A549 (cell line): ENCODE results near the gene SLC29A4. TPM values are rescaled to one million over a fixed set of nuclear protein-coding genes. Genes with fewer than 3 reads are reported as not detected.
"Not testable (repeated sequence)": the region's sequence is repeated elsewhere in the genome, so short reads cannot be mapped to it uniquely, and the experiment has no call there.

Experiments used
- ATAC-seq, 2 experiments: fragments of 200-7000 bp in 1 of 2; fragments of >200 bp in 1 of 2; cut with Nextera tagmentation in 1 of 2; cut with Tn5 transposase in 1 of 2; 3 replicates each; pipeline versions ENCODE4 v1.8.0 to v1.9.1; 2018 to 2020; ENCODE audit warnings: mild to moderate bottlenecking in 1 of 2, moderate library complexity in 1 of 2
- CTCF ChIA-PET: fragments of 300-600 bp; sonication (Branson Sonifier 250); formaldehyde crosslinking; extraction: SDS; loops from one replicate; lab custom pipeline; 2021; ENCODE audit warnings: antibody characterized with exemption, inconsistent platforms; lab: Yijun Ruan, JAX
- POLR2A ChIA-PET: fragments of 350-600 bp; formaldehyde crosslinking; extraction: SDS; loops from one replicate; lab custom pipeline; 2021; ENCODE audit warnings: antibody characterized with exemption, inconsistent platforms; lab: Yijun Ruan, JAX
- DNase-seq, 2 experiments: peaks; one replicate each; pipeline versions ENCODE4 v3.0.0 to v3.0.0-alpha.2; 2011 to 2016; ENCODE audit warnings: low read depth in 1 of 2, low spot score in 1 of 2
- FAIRE-seq: peaks from 2 replicates; lab custom pipeline; 2011; peaks lifted over from hg19 to GRCh38; lab: Jason Lieb, UNC
- H3K27ac ChIP-seq, 2 experiments: fragments of >200 bp; sonication (Bioruptor Twin); formaldehyde crosslinking; 3 replicates each; pipeline ENCODE4 v1.5.1; 2016 to 2017
- H3K4me1 ChIP-seq: fragments of >200 bp; sonication (Bioruptor Twin); formaldehyde crosslinking; 3 replicates; pipeline ENCODE4 v1.6.1; 2016
- H3K4me2 ChIP-seq: fragments of >200 bp; sonication (Bioruptor Twin); formaldehyde crosslinking; 3 replicates; pipeline ENCODE4 v1.6.1; 2016
- H3K4me3 ChIP-seq: fragments of >200 bp; sonication (Bioruptor Twin); formaldehyde crosslinking; 3 replicates; pipeline ENCODE4 v1.5.1; 2016
- H3K9me3 ChIP-seq: fragments of >200 bp; sonication (Bioruptor Twin); formaldehyde crosslinking; 3 replicates; pipeline ENCODE4 v1.6.1; 2016
- BHLHE40 ChIP-seq: IDR thresholded peaks from 2 replicates; pipeline ENCODE4 v1.6.1; 2012; ENCODE audit warnings: low read depth, low read length, inconsistent platforms
- FOSL2 ChIP-seq, 2 experiments: fragments of 450-650 bp in 1 of 2; fragments of >200 bp in 1 of 2; sonication (Bioruptor Twin) in 1 of 2; formaldehyde crosslinking; IDR thresholded peaks; 2 replicates each; pipeline versions ENCODE4 v1.5.0 to v1.6.1; 2016 to 2020; ENCODE audit warnings: mild to moderate bottlenecking in 1 of 2, moderate library complexity in 1 of 2
- GATA3 ChIP-seq: IDR thresholded peaks from 2 replicates; pipeline ENCODE4 v1.6.1; 2012; ENCODE audit warnings: borderline replicate concordance
- HDAC2 ChIP-seq: fragments of 200-600 bp; sonication (generic); IDR thresholded peaks from 2 replicates; pipeline ENCODE4 v1.6.1; 2016
- HMGXB4 ChIP-seq: fragments of 250-450 bp; sonication (Bioruptor Pico); IDR thresholded peaks from 2 replicates; pipeline ENCODE4 v1.5.0; 2021; ENCODE audit warnings: mild to moderate bottlenecking, moderate library complexity, borderline replicate concordance
- KDM1A ChIP-seq: fragments of 200-600 bp; sonication (generic); IDR thresholded peaks from 2 replicates; pipeline ENCODE4 v1.6.1; 2016; ENCODE audit warnings: low read depth, mild to moderate bottlenecking
- MYC ChIP-seq: IDR thresholded peaks from 2 replicates; pipeline ENCODE4 v1.6.1; 2012; ENCODE audit warnings: mild to moderate bottlenecking, inconsistent platforms, low read length, improper control_type of control experiment, borderline replicate concordance
- NR3C1 ChIP-seq: fragments of >200 bp; sonication (Bioruptor Twin); formaldehyde crosslinking; IDR thresholded peaks from 3 replicates; pipeline ENCODE4 v1.6.1; 2017
- POLR2AphosphoS2 ChIP-seq: conservative IDR thresholded peaks from 2 replicates; pipeline ENCODE4 v1.6.1; 2012; ENCODE audit warnings: low read length, improper control_type of control experiment, inconsistent platforms
- RAD21 ChIP-seq, 2 experiments: fragments of >200 bp in 1 of 2; sonication (Bioruptor Twin) in 1 of 2; formaldehyde crosslinking in 1 of 2; IDR thresholded peaks in 1 of 2; conservative IDR thresholded peaks in 1 of 2; 2 replicates in 1 of 2; 3 replicates in 1 of 2; pipeline ENCODE4 v1.6.1; 2012 to 2018; ENCODE audit warnings: inconsistent platforms in 1 of 2
- RARB ChIP-seq: fragments of 250-450 bp; sonication (Bioruptor Pico); IDR thresholded peaks from 2 replicates; pipeline ENCODE4 v1.8.0; 2021; ENCODE audit warnings: mild to moderate bottlenecking, moderate library complexity
- REST ChIP-seq: fragments of 200-600 bp; sonication (generic); IDR thresholded peaks from 2 replicates; pipeline ENCODE4 v1.6.1; 2016; ENCODE audit warnings: antibody characterized with exemption, mild to moderate bottlenecking, moderate library complexity
- SMC3 ChIP-seq: fragments of >200 bp; sonication (Bioruptor Twin); formaldehyde crosslinking; IDR thresholded peaks from 3 replicates; pipeline ENCODE4 v1.6.1; 2018; ENCODE audit warnings: inconsistent platforms
- TP53 ChIP-seq: fragments of 250-450 bp; sonication (Bioruptor Pico); IDR thresholded peaks from 2 replicates; pipeline ENCODE4 v1.5.0; 2021; ENCODE audit warnings: mild to moderate bottlenecking, moderate library complexity
- ZFP36 ChIP-seq: fragments of 450-650 bp; IDR thresholded peaks from 2 replicates; pipeline ENCODE4 v1.6.1; 2014; ENCODE audit warnings: borderline replicate concordance; ENCODE audit not compliant: partially characterized antibody
- WGBS: methylation state at CpG from one replicate; pipeline ENCODE4 v1.1.6; 2017; ENCODE audit errors: missing lambda C conversion rate; 5-methylcytosine and 5-hydroxymethylcytosine counted together
- polyA plus RNA-seq, 4 experiments: library from polyadenylated mRNA; depleted of rRNA in 3 of 4; stranded (reverse); fragments of >200 nt; fragmentation: RNase III in 1 of 4; extraction: RNeasy Plus Mini Kit Qiagen cat#74134 plus additional on column Dnase treatment in 1 of 4; gene quantifications; 2 replicates in 3 of 4; 3 replicates in 1 of 4; pipeline ENCODE4 v1.2.3, GENCODE V29; 2011 to 2017
- TF ChIP-seq, protein P1 (sequence below): fragments of >200 bp; sonication (Bioruptor Twin); formaldehyde crosslinking; IDR thresholded peaks from 2 replicates; pipeline ENCODE4 v1.6.1; 2016
- TF ChIP-seq, protein P2 (sequence below): IDR thresholded peaks from 2 replicates; pipeline ENCODE4 v1.6.1; 2012

SLC29A4 gene
- polyA plus RNA-seq, 2 of the 4 experiments (the other 2 are of a cell fraction) = 11.5 to 12.6 TPM

DNA sequence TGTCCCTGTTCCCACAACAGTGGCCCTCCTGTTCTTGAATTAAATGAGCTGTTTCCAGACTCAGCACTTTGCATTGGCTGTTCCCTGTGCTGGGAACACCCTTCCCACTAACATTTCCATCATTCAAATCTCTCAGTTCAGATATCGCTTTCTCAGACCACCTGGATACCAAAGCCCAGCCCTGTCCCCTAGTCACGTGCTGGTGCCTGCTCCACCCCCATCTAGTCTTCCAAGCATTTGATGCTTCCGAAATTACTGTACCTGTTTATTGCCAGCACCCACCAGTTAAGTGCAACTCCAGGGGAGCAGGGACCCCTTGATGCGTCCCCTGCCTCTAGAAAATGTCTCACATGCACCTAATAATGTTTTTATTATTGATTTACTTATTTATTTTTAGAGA is 3.0 kb upstream of the SLC29A4 start:
- Histone ChIP-seq H3K4me1 (peaks cover 10% of the 10 kb centered on the region), H3K4me3 (no peak overlapping the region), H3K9me3 (no peaks in the 10 kb centered on the region), H3K27ac (no peak overlapping the region), H3K4me2 (no peak overlapping the region)
- no peak for TF ChIP-seq SMC3
- TF ChIP-seq, protein P1, sequence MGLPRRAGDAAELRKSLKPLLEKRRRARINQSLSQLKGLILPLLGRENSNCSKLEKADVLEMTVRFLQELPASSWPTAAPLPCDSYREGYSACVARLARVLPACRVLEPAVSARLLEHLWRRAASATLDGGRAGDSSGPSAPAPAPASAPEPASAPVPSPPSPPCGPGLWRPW = no peak
- no peak for TF ChIP-seq GATA3
- TF ChIP-seq REST = no peak
- no peak for TF ChIP-seq NR3C1
- no peak for TF ChIP-seq POLR2AphosphoS2
- no peak for TF ChIP-seq RAD21 (conservative IDR thresholded peaks at IDR 0.05 in 1 of 2, IDR thresholded peaks at IDR 0.05 in 1 of 2)
- no peak for TF ChIP-seq BHLHE40
- no peak for TF ChIP-seq HMGXB4
- TF ChIP-seq, protein P2, sequence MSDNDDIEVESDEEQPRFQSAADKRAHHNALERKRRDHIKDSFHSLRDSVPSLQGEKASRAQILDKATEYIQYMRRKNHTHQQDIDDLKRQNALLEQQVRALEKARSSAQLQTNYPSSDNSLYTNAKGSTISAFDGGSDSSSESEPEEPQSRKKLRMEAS = no peak
- TF ChIP-seq MYC = no peak
- no peak for TF ChIP-seq KDM1A
- no peak for TF ChIP-seq RARB (CRISPR knock-in tag)
- TF ChIP-seq ZFP36 = no peak
- TF ChIP-seq HDAC2 = no peak
- no peak for TF ChIP-seq TP53 (CRISPR knock-in tag)
- no peak for TF ChIP-seq FOSL2 (IDR thresholded peaks at IDR 0.05)
- TF ChIP-seq FOSL2 (CRISPR knock-in tag; IDR thresholded peaks at IDR 0.05) = no peak
- WGBS = 76% methylated on average over 4 of the region's 4 CpGs
- no peak for DNase-seq
- POLR2A ChIA-PET = interaction anchor here (0.6 kb wide), 2 partner anchors 35 to 245 kb away, joined by 3 to 4 read pairs; no protein-coding TSS in a partner anchor
- CTCF ChIA-PET = interaction anchor here (0.6 to 1.4 kb wide), 4 partner anchors 40 to 151 kb away, joined by 3 to 5 read pairs (median 3); no protein-coding TSS in a partner anchor
- FAIRE-seq = no peak
- no peak for ATAC-seq

DNA sequence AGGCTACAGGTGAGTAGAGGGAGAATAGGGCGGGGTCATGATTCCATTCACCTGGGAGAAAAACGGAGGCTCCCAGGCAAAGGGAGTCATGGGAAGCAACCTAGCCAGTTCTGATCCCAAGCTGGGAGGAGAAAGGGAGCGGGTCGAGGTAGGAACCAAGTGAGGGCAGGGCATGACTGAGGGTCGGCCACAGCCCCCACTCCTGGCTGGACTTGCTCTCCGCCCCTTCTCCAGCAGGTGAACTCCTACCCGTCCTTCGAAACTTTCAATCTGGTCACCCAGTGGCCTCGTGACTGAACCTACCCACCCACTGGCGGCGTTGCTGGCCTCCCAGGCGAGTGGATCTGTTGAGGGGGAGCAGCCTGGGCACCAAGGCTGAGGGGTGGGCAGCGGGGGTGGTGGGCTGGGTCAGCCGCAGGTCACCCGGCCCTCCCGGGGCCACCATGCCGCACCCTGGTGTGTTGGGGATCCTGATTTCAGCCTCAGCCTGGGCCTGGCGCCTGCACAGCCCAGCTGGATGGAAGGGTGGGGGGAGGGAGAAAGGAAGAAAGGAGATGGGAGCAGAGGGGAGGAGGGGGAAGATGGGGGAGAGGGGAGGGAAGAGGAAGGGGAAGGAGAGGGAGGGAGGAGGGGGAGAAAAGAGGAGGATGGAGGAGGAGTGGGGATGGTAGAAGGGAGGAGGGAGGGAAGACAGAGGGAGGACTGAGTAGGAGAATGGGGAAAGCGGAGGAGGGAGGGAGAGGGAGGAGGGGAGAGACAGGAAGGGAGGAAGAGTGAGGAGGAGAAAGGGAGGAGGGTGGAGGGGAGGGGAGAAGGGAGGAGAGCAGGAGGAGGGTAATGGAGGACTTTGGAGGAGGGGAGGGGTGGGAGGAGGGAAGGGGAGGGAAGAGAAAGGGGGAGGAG is 894 bp upstream of the SLC29A4 start:
- CTCF ChIA-PET, ATAC-seq: not testable (repeated sequence)
- 62% methylated on average over 14 of the region's 19 CpGs for WGBS

More for the DNA sequence above, 894 bp upstream of the SLC29A4 start:
- H3K4me1 ChIP-seq = peaks cover 17% of the 10 kb centered on the region
- FAIRE-seq, POLR2A ChIA-PET, DNase-seq, H3K4me2 ChIP-seq, H3K4me3 ChIP-seq, H3K9me3 ChIP-seq: not testable (repeated sequence)
- H3K27ac ChIP-seq = peak overlapping the region in 1 of 2 experiments; percentile 96; a peak in 3 of 6 replicates
